ENCODE measurements around the gene CALHM1.
"Not testable (repeated sequence)": the region's sequence is repeated elsewhere in the genome, so short reads cannot be mapped to it uniquely, and the experiment has no call there.

The CALHM1 gene, protein sequence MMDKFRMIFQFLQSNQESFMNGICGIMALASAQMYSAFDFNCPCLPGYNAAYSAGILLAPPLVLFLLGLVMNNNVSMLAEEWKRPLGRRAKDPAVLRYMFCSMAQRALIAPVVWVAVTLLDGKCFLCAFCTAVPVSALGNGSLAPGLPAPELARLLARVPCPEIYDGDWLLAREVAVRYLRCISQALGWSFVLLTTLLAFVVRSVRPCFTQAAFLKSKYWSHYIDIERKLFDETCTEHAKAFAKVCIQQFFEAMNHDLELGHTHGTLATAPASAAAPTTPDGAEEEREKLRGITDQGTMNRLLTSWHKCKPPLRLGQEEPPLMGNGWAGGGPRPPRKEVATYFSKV

DNA sequence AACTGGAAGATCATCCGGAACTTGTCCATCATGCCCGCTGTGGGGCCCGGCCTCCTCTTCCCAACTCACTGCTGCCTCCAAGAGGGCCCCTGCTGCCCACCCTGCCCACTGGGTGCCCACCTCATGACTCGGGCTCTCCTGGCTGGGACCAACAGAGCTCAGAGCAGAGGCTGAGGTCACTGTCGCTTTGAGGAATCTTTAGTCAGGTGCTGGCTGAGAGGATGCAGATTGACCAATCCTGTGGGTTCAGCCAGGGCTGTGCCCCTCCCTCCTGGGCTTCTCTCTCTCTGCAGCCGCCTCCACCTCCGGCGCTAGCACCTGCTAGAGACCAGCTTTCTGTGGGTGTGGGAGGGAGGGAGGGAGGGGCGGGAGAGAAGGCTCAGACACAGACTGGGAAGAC lies at the start of gene CALHM1:
TSS of gene CALHM1 (minus strand) at position 181 of the 400 bp plus-strand sequence. CDS start at position 32, 149 bp downstream.
- no peak for DNase-seq

DNA sequence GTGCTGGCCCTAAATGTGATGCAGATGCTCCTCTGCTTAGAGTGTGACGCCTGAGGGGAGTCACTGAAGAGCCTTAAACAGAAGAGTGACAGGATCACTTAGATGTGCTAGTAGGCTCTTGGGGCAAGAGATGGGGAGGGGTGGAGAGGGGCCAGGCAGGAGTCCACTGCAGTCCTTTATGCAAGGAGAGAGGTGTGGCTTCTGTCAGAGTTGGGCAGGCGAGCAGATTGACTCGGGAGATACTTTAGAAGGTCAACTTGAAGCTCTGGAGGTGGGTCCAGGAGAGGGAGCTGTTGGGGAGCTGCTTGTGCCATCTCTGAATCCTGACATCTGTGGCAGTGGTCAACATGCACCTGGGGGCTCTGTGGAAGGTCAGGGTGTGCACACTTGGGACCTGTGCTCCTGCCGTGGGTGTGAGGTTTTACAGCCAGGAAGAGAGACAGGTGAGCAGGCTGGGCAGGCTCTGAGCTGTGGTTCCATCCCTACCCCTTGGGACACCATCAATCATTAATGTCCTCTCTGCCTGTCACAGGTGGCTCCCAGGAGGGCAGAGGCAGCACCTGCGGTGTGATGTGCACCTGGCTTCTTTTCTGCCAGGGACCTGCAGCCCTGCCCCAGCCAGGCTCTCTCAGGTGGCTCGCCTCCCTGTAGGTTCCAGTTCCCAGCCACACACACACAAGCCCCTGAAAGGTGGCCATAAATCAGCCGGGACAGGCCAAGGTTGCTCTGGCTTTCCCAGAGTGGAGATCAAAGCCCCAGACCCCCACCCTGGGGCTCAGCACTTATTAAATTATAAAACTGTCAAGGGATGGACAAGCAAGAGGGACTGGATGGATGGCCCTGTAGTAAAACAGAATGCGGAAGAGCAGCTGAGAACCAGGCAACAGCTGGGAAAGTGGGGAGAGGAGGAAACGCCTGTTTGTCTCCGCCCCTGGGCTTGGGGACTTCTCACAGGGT lies 48.8 kb upstream of the CALHM1 start:
- no peak for DNase-seq

DNA sequence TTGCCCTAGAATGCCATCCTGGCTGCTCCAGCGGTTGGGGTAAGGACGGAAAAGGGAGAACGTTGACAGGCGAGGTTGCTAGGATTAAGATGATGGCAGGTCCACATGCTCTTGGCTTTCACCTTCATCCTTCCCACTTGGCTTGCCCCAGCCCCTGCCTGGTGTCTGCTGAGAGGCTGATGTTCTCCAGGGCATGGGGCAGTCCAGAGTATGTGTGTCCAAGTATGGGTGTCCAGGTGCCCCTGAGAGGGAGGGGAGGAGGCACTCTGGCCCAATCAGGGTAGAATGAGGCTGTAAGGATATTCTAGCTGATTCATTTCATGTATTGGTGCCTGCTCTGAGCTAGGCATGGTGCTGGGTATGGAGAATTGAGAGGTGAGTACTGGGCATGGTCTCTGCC lies 47.4 kb upstream of the CALHM1 start:
- DNase-seq, result no peak

DNA sequence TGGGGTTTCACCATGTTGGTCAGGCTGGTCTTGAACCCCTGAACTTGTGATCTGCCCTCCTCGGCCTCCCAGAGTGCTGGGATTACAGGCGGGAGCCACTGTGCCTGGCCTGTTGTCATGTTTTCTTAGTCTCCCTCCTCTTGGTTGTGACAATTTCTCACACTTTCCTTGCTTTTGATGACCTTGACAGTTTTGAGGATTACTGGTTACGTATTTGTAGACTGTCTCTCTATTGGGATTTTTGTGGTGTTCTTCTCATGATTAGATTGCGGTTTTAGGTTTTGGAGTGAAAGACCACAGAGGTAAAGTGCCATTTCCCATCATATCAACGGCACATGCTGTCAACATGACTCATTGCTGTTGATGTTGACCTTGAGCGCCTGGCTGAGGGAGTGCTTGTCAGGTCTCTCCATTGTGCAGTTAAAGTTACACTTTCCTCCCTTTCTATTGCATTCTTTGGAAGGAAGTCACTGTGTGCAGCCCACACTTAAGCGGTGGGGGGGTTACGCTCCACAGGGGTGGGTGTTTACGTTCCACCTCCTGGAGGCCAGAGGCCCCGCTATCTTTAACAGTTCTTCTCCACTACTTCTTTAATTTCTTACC lies 45.6 kb upstream of the CALHM1 start:
- no peak for DNase-seq

DNA sequence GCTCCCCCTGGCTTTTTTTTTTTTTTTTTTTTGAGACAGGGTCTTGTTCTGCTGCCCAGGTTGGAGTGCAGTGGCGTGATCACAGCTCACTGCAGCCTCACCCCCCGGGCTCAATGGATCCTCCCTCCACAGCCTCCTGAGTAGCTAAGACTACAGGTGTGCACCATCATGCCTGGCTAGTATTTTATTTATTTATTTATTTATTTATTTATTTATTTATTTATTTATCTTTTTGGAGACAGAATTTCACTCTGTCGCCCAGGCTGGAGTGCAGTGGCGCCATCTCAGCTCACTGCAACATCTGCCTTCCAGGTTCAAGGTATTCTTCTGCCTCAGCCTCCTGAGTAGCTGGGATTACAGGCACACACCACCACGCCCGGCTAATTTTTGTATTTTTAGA lies 45.1 kb upstream of the CALHM1 start:
- not testable (repeated sequence) for DNase-seq

DNA sequence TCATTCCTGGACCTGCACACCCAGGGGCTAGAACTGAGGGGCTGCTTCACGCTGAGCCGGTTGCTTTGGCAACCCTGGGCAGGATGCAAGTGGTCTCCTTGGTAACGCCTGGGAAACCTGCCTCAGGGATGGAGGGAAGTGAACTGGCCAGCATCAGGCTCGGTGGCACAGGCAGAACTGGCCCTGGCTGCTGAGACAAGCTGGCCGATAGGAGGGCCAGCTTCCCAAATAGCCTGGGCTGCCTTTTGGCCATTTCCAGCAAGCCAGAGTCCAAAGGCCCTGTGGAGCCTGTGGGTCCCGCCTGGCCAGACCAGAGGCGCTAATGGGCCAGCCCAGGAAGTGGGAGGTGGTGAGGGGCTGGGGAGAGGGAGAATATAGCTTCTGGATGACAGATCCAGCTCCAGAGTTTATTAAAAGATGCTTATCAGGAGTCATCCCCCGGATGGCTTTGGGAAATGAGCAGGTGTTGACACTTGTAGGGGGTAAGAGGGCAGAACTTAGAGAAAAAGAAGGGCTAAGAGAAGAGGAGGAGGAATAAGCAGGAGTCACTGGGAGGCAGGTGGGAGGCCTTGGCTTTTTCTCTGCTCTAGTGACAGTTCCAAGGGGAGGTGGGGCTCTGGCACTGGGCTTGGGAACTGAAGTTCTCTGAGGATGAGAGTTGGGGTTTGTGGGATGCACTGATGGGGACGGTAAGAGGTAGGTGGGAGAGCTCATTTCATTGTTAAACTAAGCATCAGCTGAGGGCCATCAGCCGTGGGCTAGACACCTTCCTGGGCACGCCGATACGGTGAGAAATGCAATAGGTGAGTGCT lies 44.4 kb upstream of the CALHM1 start:
- DNase-seq, result no peak

DNA sequence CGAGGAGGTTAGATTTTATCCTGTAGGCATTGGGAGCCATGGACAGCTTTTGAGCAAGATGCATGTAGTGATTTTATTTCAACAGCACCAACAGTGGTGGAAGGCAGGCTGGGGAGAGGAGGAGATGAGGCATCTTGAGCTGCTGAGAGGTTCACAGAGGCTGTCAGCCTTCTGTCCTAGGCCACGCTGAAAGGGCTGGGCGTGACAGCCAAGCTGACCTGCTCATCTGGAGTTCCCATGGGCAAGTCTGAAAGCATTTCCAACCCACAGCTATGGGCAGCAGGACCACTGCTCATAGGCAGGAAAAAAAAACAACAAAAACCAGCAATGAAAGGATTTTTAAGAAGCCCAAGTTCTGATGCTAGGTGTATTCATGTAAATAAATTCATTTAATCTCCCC lies 42.5 kb upstream of the CALHM1 start:
- DNase-seq, result no peak

DNA sequence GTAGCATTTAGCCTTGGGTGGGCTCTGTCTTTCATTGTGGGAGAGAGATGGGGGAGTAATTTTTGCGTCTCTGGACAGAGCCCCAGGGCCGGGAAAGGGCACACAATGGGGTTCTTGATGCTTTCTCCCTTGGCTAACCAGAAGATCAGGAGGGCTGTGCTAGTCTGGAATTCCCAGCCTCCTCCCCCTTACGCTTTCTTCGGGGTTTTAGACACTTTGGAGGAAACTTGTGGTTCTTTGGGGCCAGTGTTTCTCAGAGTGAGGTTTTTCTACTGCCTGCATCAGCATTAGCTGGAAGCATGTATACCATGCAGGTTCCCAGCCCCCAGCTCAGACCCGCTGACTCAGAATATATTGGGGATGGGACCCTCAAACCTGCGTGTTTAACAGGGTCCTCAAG lies 41.8 kb upstream of the CALHM1 start:
- DNase-seq, result no peak

DNA sequence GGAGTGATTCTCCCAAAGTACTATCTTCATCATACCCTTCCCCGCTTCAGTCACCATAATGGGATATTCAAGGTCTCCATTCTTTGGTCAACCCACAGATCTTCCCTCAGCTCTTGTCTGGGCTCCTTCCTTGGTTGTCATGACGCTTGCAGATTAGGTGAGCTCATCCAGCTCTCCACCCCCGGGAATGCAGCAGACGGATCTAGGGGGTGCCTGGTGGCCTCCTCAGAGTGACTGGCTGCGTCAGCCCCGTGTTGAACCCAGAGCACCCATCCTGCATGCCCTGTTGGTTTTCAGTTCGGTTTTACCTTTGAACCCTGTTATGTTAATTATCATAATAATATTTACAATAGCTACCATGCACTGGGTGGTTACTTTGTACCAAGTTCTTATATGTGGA lies 41.2 kb upstream of the CALHM1 start:
- no peak for DNase-seq

DNA sequence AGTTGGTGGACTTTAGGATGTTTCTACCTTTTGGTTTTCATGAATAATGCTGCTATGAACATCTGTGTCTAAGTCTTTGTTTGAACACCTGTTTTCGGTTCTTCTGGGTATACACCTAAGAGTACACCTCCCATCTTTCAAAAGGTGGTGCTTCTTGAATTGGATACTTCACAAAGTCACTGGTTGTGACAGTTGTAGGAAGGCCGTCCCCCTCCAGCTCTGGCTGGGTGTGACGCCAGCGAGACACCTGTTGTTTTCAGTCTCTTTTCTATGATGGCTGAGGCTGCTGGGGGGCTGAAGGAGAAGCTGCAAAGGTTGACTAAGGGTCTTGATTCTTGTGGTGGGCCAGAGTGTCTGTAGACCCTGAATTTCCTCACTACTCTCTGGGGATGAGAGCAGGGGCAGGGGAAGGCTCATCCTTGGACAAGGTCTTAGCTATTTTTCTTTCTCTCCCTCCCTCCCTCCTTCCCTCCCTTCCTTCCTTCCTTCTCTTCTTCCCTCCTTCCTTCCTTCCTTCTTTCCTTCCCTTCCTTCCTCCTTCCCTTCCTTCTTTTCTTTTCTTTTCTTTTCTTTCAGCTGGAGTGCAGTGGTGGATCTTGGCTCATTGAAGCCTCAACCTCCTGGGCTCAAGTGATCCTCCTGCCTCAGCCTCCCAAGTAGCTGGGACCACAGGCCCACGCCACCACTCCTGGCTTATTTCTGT lies 40.4 kb upstream of the CALHM1 start:
- no peak for DNase-seq

DNA sequence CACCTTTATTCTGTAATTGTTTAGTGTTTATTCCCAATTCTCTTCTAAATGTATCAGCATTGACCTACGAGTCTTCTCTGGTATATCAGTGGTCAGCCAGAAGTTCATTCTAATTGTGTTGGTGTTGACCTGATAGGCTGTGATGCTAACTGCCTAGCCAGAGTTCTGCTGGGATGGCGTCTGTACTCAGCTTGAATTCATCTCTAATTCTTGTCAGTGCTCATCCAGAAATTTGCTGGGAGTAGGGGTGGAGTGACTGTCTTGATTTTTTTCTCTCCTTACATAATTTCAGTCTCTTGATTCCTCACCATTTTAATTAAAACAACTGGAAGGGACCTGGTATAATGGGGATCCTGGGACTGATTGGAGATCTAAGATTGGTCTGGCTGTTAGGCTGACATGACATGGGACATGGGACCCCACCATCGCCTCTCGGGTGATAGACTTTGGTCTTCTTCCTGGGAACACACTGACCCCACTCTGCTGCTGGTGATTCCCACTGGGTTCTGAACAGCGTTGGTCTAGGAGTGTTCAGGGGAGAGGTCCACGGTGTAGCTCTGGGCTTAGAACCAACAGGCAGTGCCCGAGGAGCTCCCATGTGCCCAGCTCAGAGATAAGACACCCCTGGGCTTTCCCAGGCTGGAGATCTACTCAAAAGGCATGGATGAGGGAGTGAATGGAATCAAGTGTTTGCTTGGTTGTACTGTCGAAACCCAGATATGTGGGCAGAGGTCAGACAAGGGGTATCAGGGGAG lies 38.6 kb upstream of the CALHM1 start:
- DNase-seq, result no peak

DNA sequence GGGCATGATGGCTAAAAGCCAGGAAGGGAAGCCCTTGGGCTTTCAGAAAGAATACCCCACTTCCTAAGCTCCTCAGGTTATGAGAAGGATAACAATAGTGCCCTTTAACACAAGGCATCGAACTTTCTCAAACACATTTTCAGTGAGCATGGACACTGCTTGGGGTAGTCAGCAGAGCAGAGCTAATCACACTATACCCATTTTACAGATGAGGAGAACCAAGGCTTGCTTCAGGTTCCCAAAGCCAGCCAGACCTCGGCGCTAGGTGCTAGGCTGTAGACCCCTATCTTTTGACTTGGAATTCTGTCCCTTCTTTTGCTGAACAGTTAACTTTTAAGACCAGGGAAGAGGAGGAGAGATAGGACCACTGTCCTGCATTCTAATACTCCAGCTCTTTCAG lies 36.6 kb upstream of the CALHM1 start:
- DNase-seq, result no peak

DNA sequence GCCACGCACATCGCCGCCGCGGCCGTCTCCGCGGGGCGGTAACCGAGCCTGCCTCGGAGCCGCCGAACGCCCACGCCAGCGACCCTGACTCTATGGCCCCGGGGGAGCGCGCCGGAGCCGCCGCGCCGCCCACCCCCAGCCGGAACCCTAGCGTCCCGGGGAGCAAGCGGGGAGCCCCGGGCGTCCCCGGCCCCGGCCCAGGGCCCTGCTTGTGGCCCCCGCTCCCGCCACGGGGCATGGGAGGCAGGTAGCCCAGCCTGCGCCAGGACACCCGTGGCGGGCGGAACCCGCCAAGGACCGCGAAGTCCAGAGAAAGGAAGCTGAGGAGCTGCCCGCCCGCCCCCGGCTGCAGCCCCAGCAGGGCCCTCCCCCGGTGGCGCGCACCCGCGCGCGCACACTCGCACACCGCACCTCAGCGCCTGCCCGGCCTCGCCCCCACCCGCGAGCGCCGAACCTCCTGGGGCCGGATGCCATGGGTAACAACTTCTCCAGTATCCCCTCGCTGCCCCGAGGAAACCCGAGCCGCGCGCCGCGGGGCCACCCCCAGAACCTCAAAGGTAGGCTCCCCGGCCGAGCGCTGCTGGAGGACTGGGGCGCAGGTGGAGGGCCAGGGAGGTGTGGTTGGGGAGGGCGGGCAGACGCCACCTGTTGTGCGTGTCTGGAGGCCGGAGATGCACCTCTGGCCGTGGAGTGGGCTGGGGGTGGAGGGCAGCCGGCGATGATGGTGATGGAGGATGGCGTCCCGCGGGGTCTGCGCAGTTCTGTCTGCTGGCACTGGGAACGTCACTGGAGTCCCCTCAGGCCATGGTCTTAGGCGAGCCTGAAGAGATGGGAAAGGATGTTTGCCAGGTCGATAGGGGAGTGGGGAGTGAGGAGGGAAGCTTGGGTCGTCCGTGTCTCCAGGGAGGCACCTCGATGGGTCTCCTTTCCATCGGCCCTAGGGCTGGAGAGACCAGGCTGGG lies 35.5 kb upstream of the CALHM1 start:
- no peak for DNase-seq

DNA sequence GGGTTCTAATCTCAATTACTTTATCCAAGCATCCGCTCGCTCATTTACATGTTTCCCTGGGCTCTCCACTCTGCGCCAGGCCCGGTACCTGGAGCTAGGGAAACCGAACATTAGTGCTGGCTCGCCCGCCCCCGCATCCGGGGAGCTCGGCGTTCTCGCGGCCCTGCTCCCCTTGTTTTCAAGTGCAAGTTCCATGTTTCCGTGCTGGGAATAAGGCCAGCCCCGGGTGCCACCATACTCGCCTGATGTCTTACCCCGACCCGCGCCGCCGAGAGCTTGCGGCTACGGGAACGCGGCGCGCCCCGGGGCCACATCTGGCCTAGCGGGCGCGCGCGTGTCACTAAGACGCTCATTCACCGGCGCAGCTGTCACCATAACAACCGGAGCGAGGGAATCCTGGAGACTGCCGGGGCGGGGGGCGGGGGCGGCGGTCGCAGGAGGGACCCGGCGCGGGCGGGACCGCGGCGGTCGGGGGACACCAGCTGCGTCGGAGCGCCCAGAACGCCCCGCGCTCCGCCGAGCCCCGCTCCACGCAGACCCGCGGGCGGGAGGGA lies 34.7 kb upstream of the CALHM1 start, which contains the start of gene NEURL1:
TSS of gene NEURL1 (plus strand) at position 344 of the 554 bp plus-strand sequence. CDS start 683 bp downstream, outside the sequence.
- DNase-seq, result no peak

DNA sequence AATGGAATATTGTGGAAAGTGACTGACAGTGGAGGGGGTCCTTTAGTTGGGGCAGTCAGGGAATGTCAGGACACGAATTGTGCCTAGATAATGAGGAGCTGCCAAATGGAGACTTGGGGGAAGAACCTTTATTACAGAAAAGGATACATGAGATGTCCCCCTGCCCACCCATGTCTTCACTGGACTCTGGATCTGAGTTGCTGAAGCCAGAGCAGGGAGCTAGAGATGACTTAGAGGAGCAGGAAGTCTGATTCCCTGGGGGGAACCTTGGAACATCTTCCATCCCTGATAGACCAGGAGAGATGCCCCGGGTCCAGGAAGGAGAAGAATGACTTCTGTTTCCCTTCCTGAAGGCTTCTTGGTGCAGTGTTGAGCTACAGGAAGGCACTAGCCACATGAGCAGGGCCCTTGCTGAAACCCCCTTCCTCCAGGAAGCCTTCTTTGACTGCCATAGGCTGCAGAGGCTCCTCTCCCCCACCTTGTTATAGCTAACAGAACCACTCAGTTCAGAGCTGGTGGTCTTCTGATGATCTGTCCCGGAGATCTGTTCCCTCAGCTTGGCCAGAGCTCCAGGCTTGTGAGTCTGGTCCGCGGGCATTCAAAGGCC lies 34.1 kb upstream of the CALHM1 start:
- DNase-seq, result no peak

DNA sequence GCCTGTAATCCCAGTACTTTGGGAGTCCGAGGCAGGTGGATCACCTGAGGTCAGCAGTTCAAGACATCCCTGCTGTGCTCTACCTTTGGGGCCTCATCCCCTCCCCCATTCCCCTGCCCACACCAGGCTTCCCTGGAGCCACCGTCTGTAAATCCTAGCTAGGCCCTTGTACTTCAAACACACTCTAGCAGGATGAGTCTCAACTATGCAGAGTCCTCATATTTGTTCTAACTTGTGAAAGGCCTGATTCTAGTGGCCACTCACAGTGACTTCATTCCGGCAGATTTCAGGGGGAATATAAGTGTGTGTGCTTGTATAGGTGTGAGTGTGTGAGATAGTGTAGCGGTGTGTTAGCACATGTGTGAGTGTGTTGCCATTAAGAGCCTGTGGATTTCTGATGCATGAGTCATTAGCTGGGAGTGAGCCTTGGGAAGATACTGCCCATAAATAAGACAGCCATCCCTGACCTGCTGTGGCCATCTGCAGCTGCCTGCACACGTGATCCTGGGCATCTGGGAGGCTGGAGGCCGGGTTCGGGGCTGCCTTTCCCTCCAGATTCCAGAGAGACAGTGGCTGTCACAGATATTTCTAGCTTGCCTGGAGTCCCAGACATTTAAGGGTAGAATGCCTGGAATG lies 33.1 kb upstream of the CALHM1 start:
- DNase-seq, result no peak

DNA sequence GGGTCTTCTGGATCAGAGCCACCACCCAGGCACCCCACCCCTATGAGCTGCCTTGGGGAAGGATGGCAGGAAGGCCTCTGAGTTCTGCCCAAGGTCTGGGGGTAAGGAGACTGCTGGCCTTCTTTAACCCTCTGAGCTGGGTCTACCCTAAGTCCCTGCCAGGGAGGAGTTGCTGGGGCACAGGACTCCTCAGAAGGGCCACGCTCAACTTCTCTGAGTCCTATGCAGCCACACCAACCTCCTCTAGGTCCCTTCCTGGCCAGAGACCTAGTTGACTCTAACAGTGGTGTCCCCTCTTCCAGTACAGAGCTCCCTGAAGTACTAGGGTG lies 32.2 kb upstream of the CALHM1 start:
- no peak for DNase-seq

DNA sequence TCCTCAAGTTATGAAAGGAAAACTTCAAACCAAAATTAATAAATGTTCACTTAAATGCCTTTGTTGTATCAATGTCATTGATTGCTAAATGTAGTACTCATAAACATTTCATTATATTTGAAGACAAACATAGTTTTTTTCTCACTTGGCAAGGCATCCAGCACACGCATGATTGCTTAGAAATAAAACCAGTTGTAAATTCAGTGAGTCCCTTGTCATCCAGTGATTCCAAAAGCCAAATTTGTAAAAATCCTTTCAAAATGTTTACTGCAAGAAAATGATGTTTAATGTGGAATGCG lies 28.7 kb upstream of the CALHM1 start:
- DNase-seq, result no peak

Measured in NCI-H2081 treated with DMSO at 0.1 percent for 48 hours (cell line).